ENCODE measurements around the gene FHL2.
"Not testable (repeated sequence)": the region's sequence is repeated elsewhere in the genome, so short reads cannot be mapped to it uniquely, and the experiment has no call there.

FHL2 gene

GRCh38 chr2:105338020-105338385 is 60.8 kb downstream of the FHL2 start:
- no peak for DNase-seq (ENCODE audit: low spot score)

GRCh38 chr2:105337122-105338019 is 61.5 kb downstream of the FHL2 start, which contains the start of gene C2orf49:
TSS of gene C2orf49 (plus strand) at chr2:105337540. CDS start at chr2:105337588, 48 bp downstream.
- DNase-seq (ENCODE audit: low spot score), result peak; percentile 86

DNA sequence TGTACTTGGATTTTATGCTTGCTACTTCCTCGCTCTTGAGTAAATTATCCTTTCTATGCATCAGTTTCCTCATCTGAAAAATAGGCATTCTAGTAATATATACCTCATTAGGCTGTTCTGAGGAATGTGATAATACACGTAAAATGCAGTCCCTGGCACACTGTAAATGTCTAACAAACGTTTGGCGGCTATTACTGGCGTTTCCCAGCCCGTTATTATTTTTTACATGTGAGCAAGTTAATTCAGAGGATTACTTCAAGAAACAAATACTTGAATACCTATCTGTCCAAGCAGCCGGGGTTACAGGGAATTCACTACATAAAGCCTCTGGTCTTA is 62.1 kb downstream of the FHL2 start:
- no peak for DNase-seq (ENCODE audit: low spot score)

DNA sequence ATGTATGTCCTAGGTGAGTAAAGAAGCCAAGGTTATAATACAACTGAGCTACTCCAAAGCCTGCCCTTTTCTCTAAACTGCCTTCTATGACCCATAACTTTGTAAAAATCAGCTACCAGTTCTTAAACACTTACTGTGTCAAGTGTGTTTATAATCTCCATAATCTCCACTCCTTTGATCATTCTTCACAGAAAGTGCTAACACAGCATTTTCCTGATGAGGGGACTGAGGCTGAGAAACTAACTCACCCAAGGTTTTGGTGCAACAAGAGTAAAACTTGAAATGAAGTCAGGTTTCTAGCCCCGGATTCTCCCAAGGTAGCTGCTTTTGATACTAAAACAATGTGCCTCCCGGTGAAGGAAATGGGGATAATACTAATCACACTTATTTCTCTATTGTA is 63.4 kb downstream of the FHL2 start:
- no peak for DNase-seq (ENCODE audit: low spot score)

DNA sequence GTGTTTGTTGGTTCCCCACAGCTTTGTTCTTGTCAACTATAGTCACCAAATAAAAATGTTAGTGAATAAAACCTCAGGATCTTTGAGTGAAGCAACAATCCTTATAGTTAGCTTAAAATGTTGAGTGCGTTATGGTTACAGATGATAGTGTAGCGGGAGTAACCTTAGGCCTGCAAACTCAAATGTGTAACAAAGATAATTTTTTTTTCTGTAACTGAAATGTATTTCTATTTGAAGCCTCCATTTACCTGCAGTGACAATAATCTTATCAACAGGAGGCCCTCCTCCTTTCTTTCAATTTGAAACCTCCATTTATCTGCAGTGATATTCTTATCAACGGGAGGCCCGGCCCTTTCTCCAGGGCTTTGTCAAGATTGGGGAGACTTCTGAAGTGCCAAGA is 64.6 kb downstream of the FHL2 start:
- no peak for DNase-seq (ENCODE audit: low spot score)

DNA sequence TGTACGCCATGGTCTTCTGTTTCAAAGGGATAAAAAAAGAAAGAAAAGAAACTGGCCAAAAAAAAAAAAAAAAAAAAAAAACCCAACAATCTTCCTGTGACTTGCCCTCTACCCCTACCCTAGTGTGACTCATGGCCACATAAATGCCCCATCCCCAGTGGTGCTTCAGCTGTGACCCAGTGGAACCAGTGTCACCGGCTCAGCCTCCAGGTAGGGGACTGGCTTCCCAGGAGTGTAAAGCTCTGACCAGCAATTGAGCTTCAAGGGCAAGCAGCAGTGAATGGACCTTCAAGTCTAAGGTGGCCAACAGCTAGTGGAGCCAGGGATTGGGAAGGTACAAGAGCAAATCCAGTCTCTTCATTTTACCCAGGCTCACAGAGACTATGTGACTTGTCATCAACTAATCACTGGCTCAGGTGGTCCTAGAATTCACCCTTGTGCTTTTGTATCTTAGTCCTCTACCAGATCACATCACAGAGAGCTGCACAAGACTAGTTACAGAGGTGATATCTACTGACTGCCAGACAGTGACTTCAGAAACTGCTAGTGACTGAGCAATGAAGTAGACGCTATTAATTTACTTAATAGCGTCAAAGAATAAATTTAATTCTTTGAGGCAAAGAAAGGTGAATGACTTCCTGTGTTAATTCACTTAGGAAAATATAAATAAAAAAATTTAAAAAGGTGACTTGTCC is 68.0 kb downstream of the FHL2 start:
- no peak for DNase-seq (ENCODE audit: low spot score)

DNA sequence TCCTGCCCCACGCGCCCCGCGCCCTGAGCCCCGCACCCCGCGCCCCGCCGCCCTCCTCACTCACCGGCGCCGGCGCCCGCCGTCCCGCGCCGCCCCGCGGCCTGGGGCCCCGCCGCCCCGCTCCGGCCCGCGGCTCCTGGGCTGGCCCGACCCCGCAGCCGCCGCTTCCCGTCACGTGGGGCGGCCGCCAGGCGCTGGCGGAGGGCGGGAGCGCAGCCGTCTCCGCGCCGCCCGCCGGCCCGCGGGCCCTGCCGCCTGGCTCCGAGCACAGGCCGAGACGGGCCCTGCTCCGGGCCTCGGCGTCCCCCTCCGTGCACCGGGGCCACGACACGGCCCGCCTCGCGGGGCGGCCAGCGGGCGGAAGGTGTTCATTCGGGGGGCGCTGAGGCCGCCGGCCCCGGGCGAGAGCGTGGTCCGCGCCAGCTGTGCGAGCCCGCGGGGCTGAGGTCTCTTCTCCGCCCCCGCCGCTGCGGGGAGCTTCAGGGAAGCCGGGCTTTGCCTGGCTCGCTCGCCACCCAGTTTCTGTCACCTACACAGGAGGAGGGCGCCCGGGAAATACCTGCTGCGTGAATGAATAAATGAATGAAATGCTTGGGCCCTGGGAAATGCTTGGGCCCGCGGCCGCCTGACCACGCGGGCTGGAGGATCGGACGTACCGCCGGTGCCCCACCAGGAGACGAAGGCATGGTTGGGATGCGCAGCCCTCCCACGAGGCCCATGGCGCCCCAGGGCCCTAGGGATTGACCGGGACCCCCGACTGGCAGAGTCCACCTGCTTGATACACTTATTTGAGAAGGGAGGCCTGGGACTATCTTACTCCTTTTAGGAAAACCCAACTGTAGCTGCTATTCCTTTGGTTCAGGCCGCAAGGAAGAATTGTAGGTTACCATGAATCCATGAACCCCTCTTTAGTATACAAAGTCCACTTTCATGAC is 69.0 kb downstream of the FHL2 start, which contains the start of gene TGFBRAP1:
Gene TGFBRAP1 (minus strand): TSS at position 175 of the 935 bp plus-strand sequence. CDS start 21,434 bp downstream, outside the sequence.
- DNase-seq (ENCODE audit: low spot score), result peak; percentile 86

GRCh38 chr2:105329197-105329554 is 69.7 kb downstream of the FHL2 start:
- DNase-seq (ENCODE audit: low spot score), result no peak

- peak; percentile 66 for DNase-seq (ENCODE audit: low spot score)
These were observed 70.3 kb downstream of the FHL2 start for GRCh38 chr2:105328281-105329196.

DNA sequence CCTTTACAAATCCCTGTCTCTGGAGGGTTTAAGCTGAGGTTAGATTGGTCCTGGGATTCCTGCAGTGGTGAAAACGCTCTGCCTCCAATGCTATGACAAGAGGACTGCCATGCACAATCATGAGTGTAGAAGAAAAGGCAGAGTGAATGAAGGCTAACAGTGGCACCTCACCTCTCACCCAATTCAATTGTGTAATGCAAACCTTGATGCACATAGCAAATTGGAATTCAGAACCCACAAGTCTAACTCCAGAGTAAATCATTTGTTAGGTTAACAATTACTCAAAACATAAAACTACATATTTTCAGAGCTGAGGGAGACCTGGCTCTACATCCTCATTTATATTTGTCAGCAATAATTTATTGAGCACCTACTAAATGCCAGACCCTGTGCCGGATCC is 71.2 kb downstream of the FHL2 start:
- DNase-seq (ENCODE audit: low spot score), result no peak

DNA sequence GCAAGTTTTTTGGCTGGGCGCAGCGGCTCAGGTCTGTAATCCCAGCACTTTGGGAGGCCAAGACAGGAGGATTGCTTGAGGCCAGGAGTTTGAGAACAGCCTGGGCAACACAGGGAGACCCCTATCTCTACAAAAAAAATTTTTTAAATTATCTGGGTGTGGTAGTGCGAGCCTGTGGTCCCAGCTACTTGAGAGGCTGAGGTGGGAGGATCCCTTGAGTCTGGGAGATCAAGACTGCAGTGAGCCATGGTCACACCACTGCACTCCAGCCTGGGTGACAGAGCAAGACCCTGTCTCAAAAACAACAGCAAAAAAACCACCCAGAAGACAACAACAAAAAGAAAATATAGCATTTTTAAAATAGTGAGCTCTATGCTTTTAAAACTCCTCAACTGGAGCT is 71.6 kb downstream of the FHL2 start:
- DNase-seq (ENCODE audit: low spot score), result not testable (repeated sequence)

GRCh38 chr2:105325389-105325963 is 73.4 kb downstream of the FHL2 start:
- no peak for DNase-seq (ENCODE audit: low spot score)

GRCh38 chr2:105324732-105325131 is 74.1 kb downstream of the FHL2 start:
- peak; percentile 46 for DNase-seq (ENCODE audit: low spot score)

DNA sequence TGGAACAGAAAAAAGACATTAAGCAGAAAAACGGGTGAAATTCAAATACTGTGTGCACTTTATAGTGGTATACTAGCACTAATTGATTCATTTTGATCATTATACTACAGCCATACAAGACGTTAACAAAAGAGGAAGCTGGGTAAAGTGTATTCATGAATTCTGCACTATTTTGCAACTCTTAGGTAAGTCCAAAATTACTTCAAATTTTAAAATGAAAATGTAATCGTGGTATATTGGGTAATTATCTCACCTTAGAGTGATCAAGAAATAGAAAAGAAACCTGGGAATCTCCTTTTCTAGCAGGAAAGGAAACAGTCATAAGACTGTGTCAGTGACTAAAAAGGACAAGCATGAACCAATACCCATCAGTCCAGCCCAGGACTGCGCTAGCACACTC is 74.8 kb downstream of the FHL2 start:
- no peak for DNase-seq (ENCODE audit: low spot score)

- DNase-seq (ENCODE audit: low spot score), result no peak
These were observed 75.7 kb downstream of the FHL2 start for GRCh38 chr2:105323111-105323510.

GRCh38 chr2:105321875-105322646 is 76.8 kb downstream of the FHL2 start:
- DNase-seq (ENCODE audit: low spot score), result no peak

DNA sequence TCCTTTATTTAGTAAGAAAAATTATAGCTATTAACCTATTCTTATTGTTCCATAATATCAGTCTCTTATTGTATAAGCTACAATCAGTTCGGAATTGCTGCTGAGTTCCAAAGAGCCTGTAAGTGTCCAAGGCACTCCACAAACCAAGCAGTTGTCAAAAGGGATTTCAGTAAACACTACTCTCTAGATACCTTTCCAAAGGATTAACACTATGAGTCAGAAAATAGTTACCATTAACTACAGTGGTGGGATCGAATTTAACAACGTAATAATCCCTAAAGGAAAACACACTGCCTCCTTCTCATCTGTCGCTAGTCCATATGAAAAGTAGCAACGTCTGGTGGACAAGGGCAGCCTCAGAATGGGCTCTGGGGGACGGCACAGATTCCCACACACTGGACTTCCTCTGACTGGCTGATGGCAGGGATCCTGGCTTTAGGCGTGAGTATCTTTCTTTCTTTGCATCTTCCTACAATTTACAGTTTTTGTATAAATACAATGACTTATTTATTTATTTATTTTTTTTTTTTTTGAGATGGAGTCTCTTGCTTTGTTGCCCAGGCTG is 78.1 kb downstream of the FHL2 start:
- no peak for DNase-seq (ENCODE audit: low spot score)

DNA sequence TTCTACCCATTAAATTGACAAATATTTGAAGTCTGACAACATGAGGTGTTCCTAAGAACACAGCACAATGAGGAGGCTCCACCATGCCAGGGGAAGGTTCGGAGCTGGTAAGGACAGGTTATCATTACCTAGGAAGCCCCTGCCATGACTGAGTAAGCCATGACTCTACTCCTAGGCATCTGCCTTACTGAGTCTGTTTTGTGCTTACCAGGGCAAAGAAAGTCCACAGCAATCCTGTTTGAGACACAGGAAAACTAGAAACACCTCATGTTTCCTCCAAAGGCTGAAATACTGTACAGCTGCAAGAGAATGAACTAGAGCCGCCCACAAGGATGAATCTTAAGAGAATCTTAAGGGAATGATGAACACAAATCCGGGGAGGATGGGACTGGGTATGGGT is 80.9 kb downstream of the FHL2 start:
- no peak for DNase-seq (ENCODE audit: low spot score)

GRCh38 chr2:105315314-105315713 is 83.5 kb downstream of the FHL2 start:
- no peak for DNase-seq (ENCODE audit: low spot score)

DNA sequence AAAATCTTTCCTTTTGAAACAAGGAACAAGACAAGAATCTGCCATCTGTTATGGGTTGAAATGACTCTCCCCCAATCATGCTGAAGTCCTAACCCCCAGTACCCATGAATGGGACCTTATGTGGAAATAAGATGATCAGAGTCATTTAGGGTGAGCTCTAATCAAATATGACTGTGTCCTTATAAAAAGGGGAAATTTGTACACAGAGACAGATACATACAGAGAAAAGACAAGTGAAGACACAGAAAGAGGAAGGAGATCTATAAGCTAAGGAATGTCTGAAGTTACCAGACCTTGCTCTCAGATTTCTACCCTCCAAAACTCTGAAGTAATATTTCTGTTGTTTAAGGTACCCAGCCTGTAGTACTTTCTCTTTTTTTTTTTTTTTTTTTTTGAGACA is 85.0 kb downstream of the FHL2 start:
- no peak for DNase-seq (ENCODE audit: low spot score)
